ENCODE results near the gene SPART.

The SPART gene

DNA sequence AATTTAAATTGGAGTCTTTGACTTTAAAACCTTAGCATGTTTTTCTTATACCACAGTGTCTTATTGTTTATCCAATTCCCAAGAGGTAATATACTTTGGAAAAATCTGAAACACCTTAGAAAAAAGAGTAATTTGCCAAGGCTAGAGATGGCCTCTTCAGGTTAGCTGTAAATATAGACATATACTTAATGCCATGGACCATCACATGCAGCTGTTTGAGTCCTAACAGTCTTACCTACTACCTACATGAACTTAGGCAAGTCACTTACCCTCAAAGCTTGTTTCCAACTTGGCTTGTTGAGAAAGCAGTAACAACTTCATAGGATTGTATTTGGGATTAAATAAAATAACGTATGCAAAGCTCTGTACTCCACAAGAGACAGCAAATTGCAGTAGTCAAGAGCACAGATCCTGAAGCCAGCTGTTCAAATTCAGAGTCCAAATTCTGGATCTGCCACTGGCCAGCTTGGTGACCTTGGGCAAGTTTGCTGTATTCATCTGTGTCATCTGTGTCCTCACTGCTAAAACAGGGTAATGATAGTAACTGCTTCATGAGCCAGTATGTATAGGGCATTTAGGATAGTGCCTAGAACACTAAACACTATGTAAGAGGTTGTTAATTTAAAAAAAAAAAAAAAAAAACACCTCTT lies 13.2 kb upstream of the SPART start:
- TF ChIP-seq ZFX (IDR thresholded peaks at IDR 0.05; ENCODE audit: borderline replicate concordance), result no peak
- no peak for TF ChIP-seq CTCF (IDR thresholded peaks at IDR 0.05)
- H3K27ac ChIP-seq, result no peak overlapping the region

- H3K27ac ChIP-seq, result no peak overlapping the region
- no peak for TF ChIP-seq ZFX (IDR thresholded peaks at IDR 0.05; ENCODE audit: borderline replicate concordance)
- no peak for TF ChIP-seq CTCF (IDR thresholded peaks at IDR 0.05)
Observed at GRCh38 chr13:36358175-36358718, 12.1 kb upstream of the SPART start.

GRCh38 chr13:36357692-36358091 lies 11.5 kb upstream of the SPART start:
- no peak for TF ChIP-seq CTCF (IDR thresholded peaks at IDR 0.05)

GRCh38 chr13:36357231-36357630 lies 11.0 kb upstream of the SPART start:
- H3K27ac ChIP-seq, result no peak overlapping the region
- TF ChIP-seq ZFX (IDR thresholded peaks at IDR 0.05; ENCODE audit: borderline replicate concordance) (no peak), CTCF (IDR thresholded peaks at IDR 0.05) (no peak)

More at GRCh38 chr13:36357692-36358091, 11.5 kb upstream of the SPART start:
- H3K27ac ChIP-seq, result no peak overlapping the region

DNA sequence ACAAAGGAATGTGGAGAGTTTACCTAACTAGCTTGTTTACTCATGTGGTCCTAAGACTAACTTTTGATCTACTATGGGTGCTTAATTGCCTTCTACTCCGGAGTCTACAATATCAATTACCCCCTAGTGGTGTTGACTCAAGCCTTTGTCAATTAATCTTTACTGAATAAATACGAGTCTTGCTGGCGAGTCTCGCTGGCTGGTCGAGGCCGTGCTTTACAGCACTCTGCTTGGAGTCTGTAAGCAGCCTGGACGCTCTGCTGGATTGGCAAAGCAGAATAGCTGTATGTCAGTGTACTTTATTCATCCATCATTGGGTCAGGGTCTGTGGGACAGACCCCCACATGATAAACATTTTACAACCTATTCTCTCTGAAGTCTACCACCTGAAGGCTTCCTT lies 9.9 kb upstream of the SPART start:
- no peak for TF ChIP-seq ZFX (IDR thresholded peaks at IDR 0.05; ENCODE audit: borderline replicate concordance)
- TF ChIP-seq CTCF (IDR thresholded peaks at IDR 0.05), result no peak
- no peak overlapping the region for H3K27ac ChIP-seq

- H3K27ac ChIP-seq, result no peak overlapping the region
- TF ChIP-seq CTCF (IDR thresholded peaks at IDR 0.05), result no peak
- no peak for TF ChIP-seq ZFX (IDR thresholded peaks at IDR 0.05; ENCODE audit: borderline replicate concordance)
Observed at GRCh38 chr13:36355632-36356031, 9.4 kb upstream of the SPART start.

- TF ChIP-seq ZFX (IDR thresholded peaks at IDR 0.05; ENCODE audit: borderline replicate concordance) (no peak), CTCF (IDR thresholded peaks at IDR 0.05) (no peak)
- H3K27ac ChIP-seq, result no peak overlapping the region
Observed at GRCh38 chr13:36354842-36355623, 8.8 kb upstream of the SPART start.
